Suprapubic skin (tissue), 4 donors: ENCODE results near the gene KIF13A. TPM values are rescaled to one million over a fixed set of nuclear protein-coding genes. Genes with fewer than 3 reads are reported as not detected.

Experiments used
- DNase-seq, 2 donors: peaks; one replicate each; pipeline ENCODE4 v3.0.0-alpha.2; 2019; ENCODE audit warnings: low spot score in 2 of 2
- H3K27ac ChIP-seq: fragments of 200-600 bp; sonication (generic); one replicate; pipeline ENCODE4 v1.5.1; 2019
- H3K27me3 ChIP-seq: fragments of 200-600 bp; sonication (generic); one replicate; pipeline ENCODE4 v1.5.1; 2019
- H3K36me3 ChIP-seq: fragments of 200-600 bp; sonication (generic); one replicate; pipeline ENCODE4 v1.5.1; 2019
- H3K4me1 ChIP-seq: fragments of 200-600 bp; sonication (generic); one replicate; pipeline ENCODE4 v1.5.1; 2019
- H3K4me3 ChIP-seq: fragments of 200-600 bp; sonication (generic); one replicate; pipeline ENCODE4 v1.5.1; 2019; ENCODE audit warnings: mild to moderate bottlenecking
- H3K9me3 ChIP-seq: fragments of 200-600 bp; sonication (generic); one replicate; pipeline ENCODE4 v1.5.1; 2019
- EP300 ChIP-seq: sonication (generic); formaldehyde crosslinking; IDR thresholded peaks from one replicate; pipeline ENCODE4 v1.6.1; 2017; ENCODE audit warnings: antibody characterized with exemption
- POLR2A ChIP-seq, 2 donors: fragments of 450-650 bp; IDR thresholded peaks; one replicate each; pipeline ENCODE4 v1.6.1; 2017; ENCODE audit warnings: antibody characterized with exemption in 2 of 2, mild to moderate bottlenecking in 2 of 2, moderate library complexity in 2 of 2
- POLR2AphosphoS5 ChIP-seq, 3 donors: sonication (generic); formaldehyde crosslinking; IDR thresholded peaks; one replicate each; pipeline ENCODE4 v1.6.1; 2017; ENCODE audit warnings: antibody characterized with exemption in 3 of 3
- WGBS: methylation state at CpG from one replicate; pipeline ENCODE4 v1.1.5; 2018; 5-methylcytosine and 5-hydroxymethylcytosine counted together
- total RNA-seq, 4 donors: library from RNA; depleted of rRNA; stranded (reverse); fragments of >200 nt; gene quantifications; one replicate each; pipeline ENCODE4 v1.1.0, GENCODE V29; 2016
- TF ChIP-seq, protein P1 (sequence below), 2 donors: fragments of 200-600 bp in 1 of 2; fragments of 450-650 bp in 1 of 2; sonication (generic) in 1 of 2; IDR thresholded peaks; one replicate each; pipeline ENCODE4 v1.5.1; 2016 to 2019; ENCODE audit warnings: antibody characterized with exemption in 2 of 2, mild to moderate bottlenecking in 1 of 2, moderate library complexity in 1 of 2

Gene KIF13A
- total RNA-seq, 4 donors from 2014 or later = 73.0 to 91.9 (median 78.9) TPM

- Histone ChIP-seq H3K36me3 (no peaks in the 10 kb centered on the region), H3K4me1 (peaks cover 11% of the 10 kb centered on the region), H3K4me3 (no peak overlapping the region), H3K27ac (no peak overlapping the region), H3K9me3 (no peaks in the 10 kb centered on the region), H3K27me3 (no peaks in the 10 kb centered on the region)
- TF ChIP-seq, protein P1, sequence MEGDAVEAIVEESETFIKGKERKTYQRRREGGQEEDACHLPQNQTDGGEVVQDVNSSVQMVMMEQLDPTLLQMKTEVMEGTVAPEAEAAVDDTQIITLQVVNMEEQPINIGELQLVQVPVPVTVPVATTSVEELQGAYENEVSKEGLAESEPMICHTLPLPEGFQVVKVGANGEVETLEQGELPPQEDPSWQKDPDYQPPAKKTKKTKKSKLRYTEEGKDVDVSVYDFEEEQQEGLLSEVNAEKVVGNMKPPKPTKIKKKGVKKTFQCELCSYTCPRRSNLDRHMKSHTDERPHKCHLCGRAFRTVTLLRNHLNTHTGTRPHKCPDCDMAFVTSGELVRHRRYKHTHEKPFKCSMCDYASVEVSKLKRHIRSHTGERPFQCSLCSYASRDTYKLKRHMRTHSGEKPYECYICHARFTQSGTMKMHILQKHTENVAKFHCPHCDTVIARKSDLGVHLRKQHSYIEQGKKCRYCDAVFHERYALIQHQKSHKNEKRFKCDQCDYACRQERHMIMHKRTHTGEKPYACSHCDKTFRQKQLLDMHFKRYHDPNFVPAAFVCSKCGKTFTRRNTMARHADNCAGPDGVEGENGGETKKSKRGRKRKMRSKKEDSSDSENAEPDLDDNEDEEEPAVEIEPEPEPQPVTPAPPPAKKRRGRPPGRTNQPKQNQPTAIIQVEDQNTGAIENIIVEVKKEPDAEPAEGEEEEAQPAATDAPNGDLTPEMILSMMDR (IDR thresholded peaks at IDR 0.05) = no peak
- TF ChIP-seq POLR2AphosphoS5 (IDR thresholded peaks at IDR 0.05) = no peak
- no peak for TF ChIP-seq EP300
- no peak for TF ChIP-seq POLR2A (IDR thresholded peaks at IDR 0.05)
- WGBS = 89% methylated on average over 2 of the region's 2 CpGs
- no peak for DNase-seq
These were observed 278.0 kb downstream of the KIF13A start for GRCh38 chr6:17709476-17709875.

Other genes starting within 250 kb of the KIF13A start
- gene NHLRC1, start 135.0 kb upstream of the KIF13A start, total RNA-seq = 1 to 10 TPM; 3.5 to 7.9 (median 6.0) TPM
- 10 to 100 TPM in 2 of 4 donors, 1 to 10 TPM in 2; 6.7 to 14.4 (median 9.7) TPM for gene TPMT, start 167.4 kb upstream of the KIF13A start, total RNA-seq
- gene KDM1B, start 167.8 kb upstream of the KIF13A start, total RNA-seq = 10 to 100 TPM; 28.3 to 32.5 (median 29.6) TPM